Activated T-helper 1 cell treated with Interleukin-2 at 50 U/mL for 16 hours (primary cell): Measurements from ENCODE around the gene RNF166.
A peak's percentile ranks its signal among the peaks of the same experiment; 100 is the strongest.

ENCODE experiments used
- DNase-seq: peaks from one replicate; pipeline ENCODE4 v3.0.0-alpha.2; 2020; ENCODE audit warnings: low read depth

RNF166 gene

DNA sequence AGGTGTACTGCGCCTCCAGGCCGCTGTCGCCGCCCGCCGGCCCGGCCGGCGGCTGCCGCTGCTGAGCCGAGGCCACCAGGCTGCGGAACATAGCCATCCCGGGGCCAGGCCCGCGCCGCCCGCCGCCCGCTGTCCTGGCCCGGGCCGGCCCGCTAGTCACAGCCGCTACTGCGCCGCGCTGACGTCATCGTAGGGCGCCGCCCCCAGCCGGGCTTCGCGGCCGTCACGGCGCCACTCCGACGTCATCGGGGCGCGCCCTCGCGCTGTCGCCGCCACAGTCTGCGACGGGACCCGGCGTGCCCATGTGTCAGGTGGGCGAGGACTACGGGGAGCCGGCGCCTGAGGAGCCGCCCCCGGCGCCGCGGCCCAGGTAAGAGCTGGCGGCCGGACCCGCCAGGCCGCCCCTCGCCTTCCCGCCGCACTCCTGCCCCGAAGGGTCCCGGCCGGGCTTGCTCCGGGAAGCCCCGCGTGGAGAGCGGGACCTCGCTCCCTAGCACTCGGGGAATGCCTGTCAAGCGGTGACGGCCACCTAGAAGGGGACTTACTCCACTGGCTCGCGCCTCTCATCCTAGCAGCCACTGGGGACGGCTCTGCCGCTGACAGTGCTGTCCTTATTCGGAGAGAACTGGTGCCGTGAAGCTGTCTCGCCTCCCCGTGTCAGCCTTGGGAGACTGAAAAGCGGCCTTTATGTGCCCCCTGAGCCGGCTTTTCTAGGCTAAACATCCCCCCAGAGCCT lies at the start of gene RNF166, which contains the start of gene CTU2:
TSS of gene RNF166 (minus strand) at position 180 of the 736 bp plus-strand sequence. CDS start at position 97, 83 bp downstream.
TSS of gene CTU2 (plus strand) at position 275 of the 736 bp plus-strand sequence. CDS start at position 303, 28 bp downstream.
- peak; percentile 90 for DNase-seq

DNA sequence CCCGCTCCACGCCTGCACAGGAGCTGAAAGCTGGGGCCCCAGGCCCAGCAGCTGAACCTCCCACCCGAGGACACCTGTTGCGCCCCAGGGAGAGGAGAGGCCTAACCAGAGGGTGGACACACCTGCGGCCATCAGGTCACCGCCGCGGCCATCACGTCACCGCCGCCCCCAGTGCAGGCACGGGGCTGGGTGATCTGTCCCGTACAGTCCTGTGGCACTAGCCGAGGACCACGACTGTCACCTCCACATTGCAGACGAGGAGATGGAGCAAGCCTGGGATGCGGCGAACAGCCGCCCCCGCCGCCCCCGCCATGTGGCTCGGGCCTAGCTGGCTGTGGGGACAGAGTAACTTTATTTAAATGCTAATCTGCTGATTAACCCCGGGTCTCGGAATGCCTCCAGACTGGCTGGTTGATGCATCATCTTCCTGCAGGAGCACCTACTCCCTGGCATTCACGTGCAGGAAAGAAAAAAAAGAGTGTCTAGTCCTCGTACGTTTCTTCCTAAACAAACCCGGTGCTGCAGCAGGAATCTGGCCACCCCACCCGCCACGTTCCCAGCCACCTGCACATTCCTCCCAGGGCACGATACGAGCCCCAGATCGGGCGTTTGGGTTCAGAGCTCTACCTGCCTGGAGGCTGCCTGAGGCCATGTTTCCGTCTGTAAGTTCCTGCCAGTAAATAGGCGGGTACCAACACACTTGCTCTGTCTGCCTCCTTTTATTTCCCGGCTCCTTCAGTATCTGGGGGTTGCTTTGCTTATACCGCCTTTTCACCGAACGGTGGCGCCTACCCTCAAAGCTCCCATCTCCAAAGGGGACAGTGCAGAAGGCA lies 48.9 kb upstream of the RNF166 start:
- no peak for DNase-seq

DNA sequence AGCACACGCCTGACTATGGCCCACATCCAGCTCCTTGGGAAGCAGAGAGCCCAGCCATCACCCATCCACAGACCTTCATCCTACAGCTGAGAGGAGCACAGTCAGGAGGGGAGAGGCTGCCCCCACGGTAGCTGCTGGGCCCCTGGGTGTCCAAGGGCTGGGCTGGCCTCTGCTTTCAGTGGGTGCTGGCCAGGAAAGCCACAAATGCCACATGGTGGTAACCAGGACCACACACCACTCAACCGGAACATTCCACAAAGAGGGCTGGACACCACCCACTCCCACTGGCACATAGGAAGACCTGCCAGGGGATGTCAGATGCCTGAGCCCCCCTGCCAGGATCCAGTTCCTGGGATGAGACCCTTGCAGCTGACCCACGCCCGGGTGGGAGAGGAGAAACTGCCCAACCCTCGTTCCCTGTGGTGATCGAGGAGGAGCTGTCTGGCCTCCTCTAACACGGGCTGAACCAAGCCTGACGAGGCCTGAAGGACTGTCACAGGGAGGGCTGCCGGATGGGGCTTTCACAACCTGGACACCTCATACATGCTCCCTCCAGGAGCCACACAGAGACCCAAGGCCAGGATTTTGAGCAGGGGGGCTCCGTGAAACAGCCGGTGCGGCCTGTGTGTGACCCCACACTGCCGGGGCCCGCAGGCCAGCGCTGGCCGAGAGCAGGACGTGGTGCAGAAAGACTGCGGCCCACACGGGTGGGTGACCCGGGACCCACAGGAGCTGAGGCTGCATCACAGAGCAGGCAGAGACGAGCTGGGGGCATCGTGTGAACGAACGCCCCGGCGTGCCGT lies 48.1 kb upstream of the RNF166 start:
- DNase-seq: no peak

GRCh38 chr16:88753602-88754001 lies 47.4 kb upstream of the RNF166 start:
- no peak for DNase-seq

GRCh38 chr16:88753191-88753590 lies 47.0 kb upstream of the RNF166 start:
- DNase-seq: no peak

GRCh38 chr16:88752386-88753002 lies 46.3 kb upstream of the RNF166 start:
- DNase-seq: no peak

GRCh38 chr16:88750854-88751253 lies 44.6 kb upstream of the RNF166 start:
- DNase-seq: no peak

DNA sequence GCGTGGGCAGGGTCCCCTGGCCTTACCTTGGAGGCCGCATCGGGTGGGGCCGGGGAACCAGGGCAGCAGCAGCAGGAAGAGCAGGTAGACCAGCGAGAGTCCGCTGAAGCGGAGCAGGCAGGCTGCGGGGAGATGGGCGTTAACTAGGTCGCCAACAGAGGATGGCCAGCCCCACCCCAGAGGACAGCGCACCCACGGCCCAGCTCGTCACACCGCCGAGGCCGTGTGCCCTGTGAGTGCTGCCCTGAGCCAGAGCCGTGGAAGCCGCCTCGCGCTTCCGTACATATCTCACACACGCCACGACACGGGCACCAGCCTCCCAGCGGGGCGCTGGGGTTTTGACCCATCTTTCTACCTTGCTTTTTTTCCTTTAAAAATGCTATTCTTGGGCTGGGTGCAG lies 43.1 kb upstream of the RNF166 start:
- no peak for DNase-seq

- no peak for DNase-seq
Measured at GRCh38 chr16:88748364-88748763, 42.2 kb upstream of the RNF166 start.

GRCh38 chr16:88747588-88748301 lies 41.5 kb upstream of the RNF166 start:
- no peak for DNase-seq

DNA sequence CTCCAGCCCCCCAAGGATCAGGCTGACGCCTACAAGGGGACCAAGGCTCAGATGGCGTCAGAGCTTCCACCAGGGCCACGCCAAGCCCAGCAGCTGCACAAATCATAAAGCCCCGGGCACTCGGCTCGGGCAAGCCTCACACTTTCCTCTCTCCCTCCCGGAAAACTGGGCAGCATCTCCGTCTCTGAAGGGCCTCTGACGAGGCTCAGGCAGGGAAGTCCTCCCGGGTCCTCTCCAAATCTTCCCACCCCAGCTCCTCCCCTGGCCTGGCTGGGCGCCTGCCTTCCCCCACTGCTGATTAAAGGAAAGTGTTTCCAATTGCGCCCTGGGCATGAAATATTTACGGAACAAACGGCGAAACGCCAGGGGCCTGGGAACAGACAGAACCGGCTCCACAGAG lies 40.3 kb upstream of the RNF166 start:
- no peak for DNase-seq

DNA sequence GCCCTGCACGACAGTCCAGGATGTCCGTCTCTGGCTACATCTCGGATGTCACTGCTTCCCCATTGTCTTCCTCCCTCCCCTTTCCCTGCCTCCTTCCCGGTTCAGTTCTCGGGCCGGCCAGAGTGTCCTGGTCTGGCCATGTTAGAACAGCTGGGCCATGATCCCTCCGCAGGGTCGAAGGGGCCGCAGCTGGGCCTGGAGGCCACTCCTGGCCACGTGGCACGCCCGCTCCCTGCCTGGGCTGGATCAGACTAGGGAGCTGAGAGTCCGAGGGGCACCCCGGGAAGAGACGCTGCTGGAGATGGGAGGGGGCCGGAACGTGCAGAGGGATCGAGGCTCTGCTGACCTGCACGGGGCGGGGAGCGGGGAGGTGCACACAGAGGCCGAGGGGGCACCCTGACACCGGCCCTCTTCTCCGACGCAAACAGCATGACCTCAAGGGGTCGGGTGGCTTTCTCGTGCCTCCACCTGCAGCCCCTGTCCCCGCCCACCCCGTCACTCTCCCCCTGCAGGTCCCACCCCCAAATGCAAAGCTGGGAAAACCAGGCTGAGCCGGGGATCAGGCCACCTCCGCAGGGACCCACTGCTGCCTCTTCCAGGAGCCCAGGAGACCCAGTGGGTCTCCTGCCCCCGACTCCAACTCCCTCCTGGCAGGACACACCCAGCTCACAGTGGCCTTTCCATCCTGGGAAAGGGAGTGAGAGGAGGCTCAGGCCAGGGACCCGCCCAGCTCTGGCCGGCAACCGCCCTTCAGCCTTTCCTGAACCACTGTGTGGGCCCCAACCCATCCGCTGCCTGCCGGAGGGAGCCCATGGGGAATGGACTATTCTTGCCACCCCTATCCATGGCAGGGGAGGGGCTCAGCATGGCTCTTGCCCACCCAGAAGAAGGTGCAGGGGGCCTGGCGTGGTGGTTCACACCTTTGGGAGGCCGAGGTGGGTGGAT lies 38.6 kb upstream of the RNF166 start:
- no peak for DNase-seq

GRCh38 chr16:88743693-88744576 lies 37.7 kb upstream of the RNF166 start:
- DNase-seq: peak; percentile 63

DNA sequence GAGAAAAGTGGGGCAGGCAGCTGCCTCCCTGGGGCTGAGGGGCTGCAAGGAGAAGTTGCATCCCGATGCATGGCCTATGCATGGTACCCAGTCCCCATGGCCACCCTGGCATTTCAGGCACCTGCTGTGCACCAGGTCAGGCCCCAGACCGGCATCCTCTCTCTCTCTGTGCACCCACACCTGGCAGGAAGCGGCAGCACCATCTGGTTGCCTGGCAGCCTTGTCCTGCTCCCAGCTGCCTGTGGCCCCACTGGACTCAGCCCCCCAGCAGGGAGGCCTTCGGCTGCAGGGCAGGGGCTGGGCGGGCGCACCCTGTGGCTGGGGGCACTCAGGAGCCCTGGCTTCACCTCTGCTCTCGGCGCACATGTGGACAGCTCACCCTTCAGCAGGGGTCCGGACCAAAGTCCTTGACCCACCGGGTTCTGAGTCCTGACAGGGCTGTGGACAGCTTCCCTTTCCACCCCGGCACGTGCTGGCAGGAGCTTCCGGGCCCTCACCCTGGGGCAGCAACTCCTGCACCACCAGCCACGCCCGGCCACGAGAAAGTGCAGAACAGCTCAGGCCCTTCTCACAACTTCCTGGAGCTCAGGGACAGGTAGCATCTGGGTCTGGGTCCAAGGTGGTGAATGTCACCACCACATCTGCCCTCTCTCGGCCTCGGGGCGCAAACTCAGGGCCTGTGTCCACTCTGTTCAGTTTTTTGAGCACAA lies 36.8 kb upstream of the RNF166 start:
- no peak for DNase-seq

GRCh38 chr16:88741368-88741767 lies 35.2 kb upstream of the RNF166 start:
- no peak for DNase-seq

- no peak for DNase-seq
Measured at GRCh38 chr16:88740727-88741055, 34.5 kb upstream of the RNF166 start.

- no peak for DNase-seq
Measured at GRCh38 chr16:88739977-88740726, 33.9 kb upstream of the RNF166 start.
